CD4-positive, alpha-beta T cell treated with Interleukin-4 for 4 hours (primary cell): ENCODE data around the gene IFNL1.
A peak's percentile ranks its signal among the peaks of the same experiment; 100 is the strongest.
"Not testable (repeated sequence)": the region's sequence is repeated elsewhere in the genome, so short reads cannot be mapped to it uniquely, and the experiment has no call there.

Experiments used
- DNase-seq: peaks from one replicate; pipeline ENCODE4 v3.0.0-alpha.2; 2020

The IFNL1 gene

DNA sequence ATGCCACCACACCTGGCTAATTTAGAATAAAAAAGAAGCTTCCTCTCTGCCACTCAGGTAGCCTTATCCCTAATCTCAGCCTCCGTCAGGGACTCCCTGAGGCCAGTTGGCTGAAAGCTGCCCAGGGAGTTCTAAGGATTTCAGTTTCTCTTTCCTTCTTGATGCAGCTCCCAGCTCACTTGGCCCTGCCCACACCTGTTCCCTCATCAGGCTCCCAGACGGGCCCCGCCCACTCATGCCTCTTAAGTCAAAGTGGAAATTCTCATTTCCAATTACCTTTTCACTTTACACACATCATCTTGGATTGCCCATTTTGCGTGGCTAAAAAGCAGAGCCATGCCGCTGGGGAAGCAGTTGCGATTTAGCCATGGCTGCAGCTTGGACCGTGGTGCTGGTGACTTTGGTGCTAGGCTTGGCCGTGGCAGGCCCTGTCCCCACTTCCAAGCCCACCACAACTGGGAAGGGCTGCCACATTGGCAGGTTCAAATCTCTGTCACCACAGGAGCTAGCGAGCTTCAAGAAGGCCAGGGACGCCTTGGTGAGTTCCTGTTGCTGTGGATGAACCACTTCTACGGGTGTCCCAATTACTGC is at the start of gene IFNL1:
TSS of gene IFNL1 (plus strand) at position 353 of the 591 bp plus-strand sequence. CDS start at position 368, 15 bp downstream.
- DNase-seq: no peak

DNA sequence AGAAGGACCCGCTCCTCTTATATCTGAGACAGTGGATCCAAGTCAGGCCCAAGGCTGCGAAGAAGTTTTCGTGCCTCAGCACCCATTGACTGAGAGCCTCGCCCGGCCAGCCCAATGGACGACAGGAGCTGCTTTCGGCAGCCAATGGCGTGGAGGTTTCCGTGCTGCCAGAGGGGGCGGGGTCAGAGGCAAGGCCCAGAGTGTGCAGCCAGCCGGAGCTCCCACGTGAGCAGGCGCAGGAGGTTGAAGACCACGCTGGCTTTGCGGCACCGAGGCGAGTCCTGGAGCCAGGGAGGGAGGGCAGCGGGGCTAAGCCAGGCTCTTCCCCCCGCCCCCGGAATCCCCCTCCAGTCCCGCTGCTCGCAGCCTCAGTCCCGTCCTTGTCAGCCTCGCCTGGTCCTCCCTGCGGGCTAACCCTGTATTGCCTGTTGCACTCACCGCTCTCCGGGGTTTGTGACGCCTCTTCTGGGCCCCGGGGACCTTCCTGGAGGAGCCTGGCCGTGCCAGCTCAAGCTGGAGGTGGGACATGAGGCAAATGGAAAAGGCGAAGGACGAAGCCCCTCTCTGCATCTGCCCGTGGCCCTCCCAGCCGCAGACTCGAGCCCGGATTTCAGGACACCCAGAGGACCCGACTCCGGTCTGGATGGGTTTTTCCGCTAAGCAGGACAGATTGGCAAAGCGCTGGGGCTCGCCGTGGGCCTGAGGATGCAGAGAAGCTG is 49.1 kb upstream of the IFNL1 start:
- peak; percentile 33 for DNase-seq

- DNase-seq: no peak
Observed at GRCh38 chr19:39247701-39248664, 48.2 kb upstream of the IFNL1 start.

DNA sequence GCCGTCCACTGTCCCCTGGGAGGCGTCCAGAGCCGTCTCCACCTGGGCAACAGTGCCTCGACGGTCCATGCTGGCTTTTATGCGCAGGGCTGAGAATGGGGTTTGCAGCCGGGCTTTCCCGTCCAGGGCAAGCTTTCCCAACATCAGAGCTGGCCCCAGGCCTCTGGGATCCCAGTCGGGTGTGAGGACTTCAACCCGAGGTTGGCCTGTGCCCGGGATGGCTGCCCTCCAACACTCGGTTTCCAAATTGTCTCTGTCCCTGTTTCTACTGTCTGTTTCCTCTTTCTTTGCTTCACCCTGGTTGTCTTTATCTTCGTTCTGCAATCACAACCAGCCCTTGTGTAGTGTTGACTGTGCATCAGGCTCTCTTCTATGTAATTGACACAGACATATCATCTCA is 47.4 kb upstream of the IFNL1 start, which contains the start of gene IFNL4:
TSS of gene IFNL4 (minus strand) at position 51 of the 400 bp plus-strand sequence.
- no peak for DNase-seq

GRCh38 chr19:39251081-39251480 is 45.1 kb upstream of the IFNL1 start:
- DNase-seq: no peak

DNA sequence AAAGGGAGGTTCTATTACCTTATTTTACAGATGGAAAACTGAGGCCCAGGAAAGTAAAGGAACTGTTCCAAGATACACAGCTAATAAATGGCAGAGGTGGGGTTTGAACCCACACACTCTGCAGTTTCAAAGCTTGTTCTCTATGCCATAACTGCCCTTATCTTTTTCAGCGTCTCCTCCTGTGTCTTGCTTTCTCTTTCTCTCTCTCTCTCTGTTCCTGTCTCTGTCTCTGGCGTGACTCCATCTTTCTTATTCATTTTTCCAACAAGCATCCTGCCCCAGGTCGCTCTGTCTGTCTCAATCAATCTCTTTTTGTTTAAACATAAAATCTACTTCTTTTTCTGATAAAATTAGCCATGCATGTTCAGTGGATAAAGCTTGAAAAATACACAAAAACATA is 44.4 kb upstream of the IFNL1 start:
- no peak for DNase-seq

- no peak for DNase-seq
Observed at GRCh38 chr19:39252458-39252857, 43.7 kb upstream of the IFNL1 start.

DNA sequence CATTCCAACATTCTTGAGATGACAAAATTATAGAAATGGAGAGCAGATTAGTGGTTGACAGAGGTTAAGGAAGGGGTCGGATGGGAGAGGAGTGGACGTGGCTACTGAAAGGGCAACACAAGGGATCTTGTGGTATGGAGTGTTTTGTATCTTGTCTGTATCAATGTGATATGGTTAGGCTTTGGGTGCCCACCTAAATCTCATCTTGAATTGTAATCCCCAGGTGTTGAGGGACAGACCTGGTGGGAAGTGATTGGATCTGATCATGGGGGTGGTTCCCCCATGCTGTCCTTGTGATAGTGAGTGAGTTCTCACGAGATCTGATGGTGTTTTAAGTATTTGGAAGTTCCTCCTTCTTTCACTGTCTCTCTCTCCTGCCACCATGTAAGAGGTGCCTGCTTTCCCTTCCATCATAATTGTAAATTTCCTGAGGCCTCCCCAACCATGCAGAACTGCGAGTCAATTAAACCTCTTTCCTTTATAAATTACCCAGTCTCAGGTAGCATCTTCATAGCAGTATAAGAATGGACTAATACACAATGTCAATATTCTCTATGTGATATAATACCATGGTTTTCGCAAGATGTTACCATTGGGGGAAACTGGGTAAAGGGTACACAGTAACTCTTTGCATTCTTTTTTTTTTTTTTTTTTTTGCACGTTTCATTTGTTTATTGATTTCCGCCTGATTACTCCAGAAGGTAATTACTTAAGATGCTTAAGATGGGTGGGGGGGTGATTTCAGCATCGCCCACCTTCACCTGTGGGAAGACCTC is 42.6 kb upstream of the IFNL1 start:
- no peak for DNase-seq

DNA sequence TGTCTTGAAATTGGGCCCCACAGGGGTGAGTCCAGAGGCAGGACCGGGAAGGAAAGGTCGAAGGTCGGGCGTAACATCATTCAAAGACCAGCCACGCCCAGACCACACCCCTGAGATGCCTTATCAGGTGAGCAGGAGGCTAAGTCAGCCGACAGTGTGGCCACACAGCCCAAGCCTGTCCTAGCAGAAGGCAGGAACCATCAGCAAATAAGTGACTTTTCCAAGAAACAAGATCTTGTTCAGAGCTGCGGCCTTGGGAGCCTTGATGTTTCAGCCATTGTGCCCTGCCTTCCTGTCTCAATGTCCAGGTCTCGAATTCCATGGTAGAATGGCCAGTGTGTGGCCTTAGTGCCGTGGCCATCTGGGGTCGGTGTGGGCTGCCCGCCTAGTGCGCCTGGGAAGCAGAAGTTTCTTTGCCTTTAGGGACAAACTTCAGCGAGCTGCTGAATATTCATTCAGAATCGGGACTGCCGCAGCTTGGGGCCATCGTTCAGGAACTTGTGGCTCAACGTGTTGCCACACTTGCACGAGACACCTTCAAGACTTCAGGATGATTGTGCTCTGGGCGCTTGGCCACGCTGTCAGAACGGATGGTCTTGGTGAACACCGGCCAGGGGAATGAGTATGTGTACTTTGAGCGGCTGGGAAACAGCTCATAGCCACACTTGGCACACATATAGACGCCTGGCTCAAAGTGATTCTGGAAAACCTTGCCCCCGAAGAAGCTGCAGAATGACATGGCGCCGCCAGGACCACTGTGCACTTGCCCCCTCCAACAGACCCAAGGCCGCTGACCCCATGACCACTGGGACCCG is 41.5 kb upstream of the IFNL1 start:
- no peak for DNase-seq

GRCh38 chr19:39257227-39257626 is 39.0 kb upstream of the IFNL1 start:
- no peak for DNase-seq

- DNase-seq: no peak
Observed at GRCh38 chr19:39261704-39262103, 34.5 kb upstream of the IFNL1 start.

GRCh38 chr19:39262496-39262895 is 33.7 kb upstream of the IFNL1 start:
- DNase-seq: no peak

DNA sequence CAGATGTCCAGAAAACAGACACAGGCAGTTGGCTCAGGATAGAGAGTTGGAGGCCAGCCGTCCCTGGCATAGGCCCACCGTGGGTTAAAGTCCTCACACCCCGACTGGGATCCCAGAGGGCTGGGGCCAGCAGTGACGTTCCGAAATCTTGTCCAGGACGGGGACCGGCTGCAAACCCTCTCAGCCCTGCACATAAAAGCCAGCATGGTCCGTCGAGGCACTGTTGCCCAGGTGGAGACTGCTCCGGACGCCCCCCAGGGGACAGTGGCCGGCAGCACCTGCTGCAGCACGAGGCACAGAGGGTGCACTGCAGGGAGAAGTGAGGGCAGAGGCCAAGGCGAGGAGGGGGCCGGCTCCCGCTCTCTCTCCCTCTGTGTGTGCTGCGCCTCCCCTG is 32.3 kb upstream of the IFNL1 start:
- no peak for DNase-seq

- no peak for DNase-seq
Observed at GRCh38 chr19:39264306-39265290, 31.6 kb upstream of the IFNL1 start.

- no peak for DNase-seq
Observed at GRCh38 chr19:39265321-39265916, 30.8 kb upstream of the IFNL1 start.

- DNase-seq: not testable (repeated sequence)
Observed at GRCh38 chr19:39268085-39268484, 28.1 kb upstream of the IFNL1 start, which contains the start of gene IFNL2. Gene IFNL2 (plus strand): TSS chr19:39268396. CDS start chr19:39268569, 173 bp downstream.

- not testable (repeated sequence) for DNase-seq
Observed at GRCh38 chr19:39268531-39269223, 27.5 kb upstream of the IFNL1 start.

DNA sequence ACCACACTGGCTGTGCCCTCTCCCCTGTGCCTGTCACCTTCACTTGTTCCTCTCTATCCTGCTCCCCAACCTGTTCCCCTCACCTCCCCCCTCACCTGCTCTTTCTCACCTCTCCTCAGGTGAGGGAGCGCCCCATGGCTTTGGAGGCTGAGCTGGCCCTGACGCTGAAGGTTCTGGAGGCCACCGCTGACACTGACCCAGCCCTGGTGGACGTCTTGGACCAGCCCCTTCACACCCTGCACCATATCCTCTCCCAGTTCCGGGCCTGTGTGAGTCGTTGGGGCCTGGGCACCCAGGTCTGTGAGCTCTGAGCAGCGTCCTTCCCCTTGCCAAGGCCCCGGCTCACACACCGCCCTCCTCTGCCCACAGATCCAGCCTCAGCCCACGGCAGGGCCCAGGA is 26.8 kb upstream of the IFNL1 start:
- DNase-seq: not testable (repeated sequence)
